HT1080 (cell line): ENCODE measurements around the gene ZNF649. TPM values are rescaled to one million over a fixed set of nuclear protein-coding genes. Genes with fewer than 3 reads are reported as not detected.
A peak's percentile ranks its signal among the peaks of the same experiment; 100 is the strongest.
"Not testable (repeated sequence)": the region's sequence is repeated elsewhere in the genome, so short reads cannot be mapped to it uniquely, and the experiment has no call there.

Source experiments
- DNase-seq: peaks from one replicate; pipeline ENCODE4 v3.0.0-alpha.2; 2015; ENCODE audit warnings: low read depth
- polyA plus RNA-seq, 2 experiments: library from polyadenylated mRNA; depleted of rRNA; stranded (reverse); fragments of >200 nt; gene quantifications; 2 replicates each; pipeline ENCODE4 v1.2.3, GENCODE V29; 2015
- total RNA-seq: library from RNA; depleted of rRNA; stranded (reverse); fragments of >200 nt; shearing (Covaris generic); gene quantifications from 2 replicates; pipeline ENCODE4 v1.2.3, GENCODE V29; 2014; rRNA removed

The ZNF649 gene
- 5.5 and 7.4 TPM in 2 replicates for total RNA-seq
- polyA plus RNA-seq (2015; cell fraction: cytosol; rRNA removed): 2.5 TPM in 2 replicates
- polyA plus RNA-seq (2015; cell fraction: nucleus; rRNA removed): 6.1 and 9.3 TPM in 2 replicates

DNA sequence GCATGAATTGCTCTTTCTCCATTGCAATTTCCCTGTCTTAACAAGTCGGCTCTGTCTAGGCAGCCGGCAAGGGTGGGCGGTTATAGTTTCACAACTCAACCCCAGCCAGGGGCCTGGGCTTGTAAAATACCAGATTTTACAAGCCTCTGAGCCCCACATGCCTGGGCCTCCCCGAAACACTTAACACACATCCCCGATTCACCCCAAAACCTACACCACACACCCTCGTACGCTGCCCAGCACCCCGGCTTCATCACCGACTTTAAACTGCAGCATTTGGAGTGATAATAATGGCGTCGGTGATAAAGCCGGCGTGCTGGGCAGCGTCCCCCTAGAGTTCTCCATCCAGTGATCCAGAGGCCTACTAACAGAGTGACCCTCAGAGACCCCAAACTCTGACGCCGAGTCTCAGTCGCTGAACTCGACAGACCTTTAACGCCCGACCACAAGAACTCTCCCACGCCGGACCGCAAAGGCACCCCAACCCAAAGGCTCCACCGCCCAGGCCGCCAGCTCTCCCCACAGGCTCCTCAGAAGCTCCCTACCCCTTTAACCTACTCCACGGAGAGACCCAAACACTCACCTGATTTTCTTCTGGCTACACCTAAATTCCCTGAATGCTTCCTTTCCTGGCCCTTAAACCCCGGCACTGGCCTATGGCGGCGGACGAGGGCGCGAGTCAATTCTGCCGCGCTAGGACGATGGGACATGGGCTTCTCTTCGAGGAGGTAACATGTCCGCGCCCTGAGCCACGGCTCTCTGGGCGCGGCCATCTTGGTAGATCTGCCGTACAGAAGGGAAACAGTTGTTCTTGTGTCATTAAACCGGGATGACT, at the start of gene ZNF649:
Gene ZNF649 (minus strand): TSS at position 687 of the 835 bp plus-strand sequence. CDS start 4,910 bp downstream, outside the sequence.
- DNase-seq: peak; percentile 74

DNA sequence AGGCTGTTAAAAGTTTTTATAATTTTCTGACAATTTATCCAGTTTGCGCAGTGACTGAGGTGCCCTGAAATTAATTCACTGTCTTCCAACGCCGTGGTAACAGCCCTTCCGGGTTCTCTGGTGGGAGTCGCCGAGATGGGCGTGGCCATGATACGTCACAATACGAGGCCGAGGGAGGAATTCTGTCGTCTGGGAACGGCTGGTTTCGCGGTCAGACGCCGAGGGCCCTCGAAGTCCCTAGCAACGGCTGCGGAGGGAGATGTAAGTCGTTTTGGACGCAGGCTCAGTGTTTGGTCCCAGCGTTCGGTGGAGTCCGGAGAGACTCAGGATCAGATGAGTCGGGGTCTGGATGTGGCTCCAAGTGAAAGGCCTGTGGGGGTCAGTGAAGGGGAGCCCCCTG, 44.2 kb upstream of the ZNF649 start:
- DNase-seq: no peak

- no peak for DNase-seq
Observed at GRCh38 chr19:51946602-51947001, 41.8 kb upstream of the ZNF649 start.

- no peak for DNase-seq
Observed at GRCh38 chr19:51944798-51945552, 40.2 kb upstream of the ZNF649 start.

- no peak for DNase-seq
Observed at GRCh38 chr19:51938936-51939335, 34.1 kb upstream of the ZNF649 start.

DNA sequence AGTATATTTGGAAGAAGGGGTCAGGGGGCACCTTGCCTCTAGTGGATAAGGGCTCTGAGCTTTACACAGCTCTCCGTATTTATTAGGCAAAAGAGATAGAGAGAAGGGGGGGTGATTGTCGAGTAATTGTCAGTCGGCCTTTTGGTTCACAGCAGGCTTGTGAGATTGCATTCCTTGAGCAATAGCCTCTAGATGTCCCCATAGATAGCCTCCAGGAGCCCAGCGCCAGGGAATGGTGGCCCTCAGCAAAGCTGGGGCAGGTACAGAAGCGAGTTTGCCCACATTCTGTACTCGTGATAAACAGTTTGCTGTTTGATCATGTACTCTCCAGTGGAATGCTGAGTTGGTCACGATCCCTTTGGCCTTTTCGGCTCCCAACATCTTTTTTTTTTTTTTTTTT, 27.1 kb upstream of the ZNF649 start:
- no peak for DNase-seq

- no peak for DNase-seq
Observed at GRCh38 chr19:51927859-51928258, 23.0 kb upstream of the ZNF649 start.

DNA sequence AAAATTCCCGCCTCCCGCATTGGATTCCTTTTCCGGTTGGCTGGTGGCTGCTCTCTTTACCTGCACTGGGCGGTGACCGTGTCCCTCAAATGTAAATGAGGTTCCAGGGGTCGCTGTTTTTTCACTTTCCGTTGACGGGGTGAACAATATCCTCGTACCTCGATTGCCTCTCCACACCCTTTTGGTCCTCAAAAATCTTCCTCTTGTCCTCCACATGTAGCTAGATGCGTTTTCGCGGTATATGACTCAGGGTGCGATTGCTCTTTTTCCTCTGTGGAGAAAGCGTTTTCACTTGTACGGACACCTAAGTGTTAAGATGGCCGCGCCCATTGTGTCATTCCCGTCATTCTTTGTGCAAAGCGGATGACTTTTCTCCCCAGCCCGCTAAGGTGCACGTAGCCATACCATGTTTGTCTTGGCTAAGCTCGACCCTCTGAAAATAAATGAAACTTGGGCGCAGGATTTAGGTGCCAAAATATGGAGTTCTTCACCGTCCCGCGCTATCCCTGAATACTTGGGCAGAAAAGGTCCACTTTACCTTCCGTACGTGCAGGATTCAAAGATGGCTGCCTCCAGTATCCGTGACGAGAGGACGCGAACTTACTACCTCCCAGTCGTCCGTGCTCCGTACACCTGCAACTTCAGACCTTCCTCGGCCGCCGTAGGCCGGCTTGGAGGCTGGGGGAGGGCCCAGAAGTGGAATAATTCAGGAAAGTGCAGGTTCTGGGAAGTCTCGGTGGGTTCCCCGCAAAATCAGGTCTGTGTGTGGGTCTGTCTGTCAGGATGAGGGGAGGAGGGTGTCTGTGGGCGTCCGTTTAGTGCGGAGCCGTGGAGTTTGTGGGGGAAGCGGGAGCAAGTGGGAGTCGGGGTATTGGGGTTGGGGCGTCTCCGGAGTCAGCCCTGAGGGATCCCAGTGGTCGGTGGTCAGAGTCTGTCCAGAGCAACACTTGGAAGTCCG, 22.2 kb upstream of the ZNF649 start, which contains the start of gene ZNF613:
Gene ZNF613 (plus strand): TSS at position 689 of the 958 bp plus-strand sequence. CDS start 8,749 bp downstream, outside the sequence.
- peak; percentile 83 for DNase-seq

GRCh38 chr19:51926426-51926783, 21.6 kb upstream of the ZNF649 start:
- no peak for DNase-seq

- no peak for DNase-seq
Observed at GRCh38 chr19:51921949-51922348, 17.1 kb upstream of the ZNF649 start.

DNA sequence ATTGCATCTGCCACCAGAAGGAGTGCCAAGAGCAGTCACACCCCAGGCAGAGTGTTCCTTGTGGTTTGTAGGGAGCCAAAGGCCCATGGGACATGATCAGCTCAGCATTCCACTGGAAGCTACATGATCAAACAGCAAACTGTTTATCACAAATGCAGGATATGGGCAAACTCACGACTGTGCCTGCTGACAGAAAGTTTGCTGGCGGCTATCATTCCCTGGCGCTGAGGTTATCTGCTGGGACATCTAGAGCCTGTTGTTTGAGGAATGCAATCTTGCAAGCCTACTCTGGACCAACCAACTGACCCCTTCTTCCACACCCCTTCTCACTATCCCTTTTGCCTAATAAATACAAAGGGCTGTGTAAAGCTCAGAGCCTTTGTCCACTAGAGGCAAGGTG, 14.8 kb upstream of the ZNF649 start:
- no peak for DNase-seq

GRCh38 chr19:51916167-51916566, 11.3 kb upstream of the ZNF649 start:
- DNase-seq: no peak

DNA sequence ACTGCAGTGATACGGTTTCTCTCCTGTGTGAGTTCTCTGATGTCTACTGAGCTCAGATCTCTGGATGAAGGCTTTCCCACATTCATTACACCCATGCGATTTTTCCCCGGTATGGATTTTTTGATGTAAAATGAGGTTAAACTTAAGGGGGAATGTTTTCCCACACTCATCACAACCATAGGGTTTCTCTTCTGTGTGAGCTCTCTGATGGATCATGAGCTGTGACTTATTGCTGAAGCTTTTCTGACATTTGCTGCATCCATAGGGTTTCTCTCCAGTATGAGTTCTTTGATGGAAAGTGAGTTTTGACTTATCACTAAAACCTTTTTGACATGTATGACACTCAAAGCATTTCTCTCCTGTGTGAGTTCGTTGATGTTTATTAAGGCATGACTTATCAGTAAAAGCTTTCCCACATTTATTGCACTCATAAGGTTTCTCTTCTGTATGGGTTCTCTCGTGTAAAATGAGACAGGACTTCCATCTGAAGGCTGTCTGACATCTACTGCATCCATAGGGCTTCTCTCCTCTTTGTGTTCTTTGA, 10.6 kb upstream of the ZNF649 start:
- DNase-seq: no peak

DNA sequence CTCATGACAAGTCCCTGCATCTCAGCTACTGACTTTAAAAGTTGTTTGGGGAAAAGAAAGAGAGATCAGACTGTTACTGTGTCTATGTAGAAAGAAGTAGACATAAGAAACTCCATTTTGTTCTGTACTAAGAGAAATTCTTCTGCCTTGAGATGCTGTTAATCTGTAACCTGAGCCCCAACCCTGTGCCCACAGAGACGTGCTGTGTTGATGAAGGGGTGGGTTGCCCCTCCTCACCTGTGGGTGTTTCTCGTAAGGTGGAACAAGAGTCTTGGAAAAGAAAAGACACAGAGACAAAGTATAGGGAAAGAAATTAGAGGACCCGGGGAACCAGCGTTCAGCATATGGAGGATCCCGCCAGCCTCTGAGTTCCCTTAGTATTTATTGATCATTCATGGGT, 3.2 kb upstream of the ZNF649 start:
- DNase-seq: not testable (repeated sequence)

GRCh38 chr19:51906108-51906507, 1.3 kb upstream of the ZNF649 start:
- not testable (repeated sequence) for DNase-seq

GRCh38 chr19:51905639-51906038, 822 bp upstream of the ZNF649 start:
- not testable (repeated sequence) for DNase-seq

- DNase-seq: no peak
Observed at GRCh38 chr19:51905206-51905605, 389 bp upstream of the ZNF649 start.

DNA sequence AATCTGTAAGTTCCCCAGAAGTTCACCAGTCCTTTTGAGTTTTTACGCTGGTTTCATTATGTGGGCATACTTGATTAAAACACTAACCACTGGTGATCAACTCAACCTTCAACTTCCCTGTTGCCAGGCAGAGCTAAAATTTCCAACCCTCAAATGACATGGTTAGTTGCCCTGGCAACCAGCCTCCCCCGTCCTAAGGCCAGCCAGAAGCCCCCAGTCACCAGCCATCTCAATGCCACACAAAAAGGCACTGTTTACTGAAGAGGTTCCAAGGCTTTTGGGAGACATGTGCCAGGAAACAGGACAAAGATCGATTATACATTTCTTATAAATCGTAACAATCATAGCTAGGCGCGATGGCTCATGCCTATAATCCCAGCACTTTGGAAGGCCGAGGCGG, 1.6 kb downstream of the ZNF649 start:
- no peak for DNase-seq

DNA sequence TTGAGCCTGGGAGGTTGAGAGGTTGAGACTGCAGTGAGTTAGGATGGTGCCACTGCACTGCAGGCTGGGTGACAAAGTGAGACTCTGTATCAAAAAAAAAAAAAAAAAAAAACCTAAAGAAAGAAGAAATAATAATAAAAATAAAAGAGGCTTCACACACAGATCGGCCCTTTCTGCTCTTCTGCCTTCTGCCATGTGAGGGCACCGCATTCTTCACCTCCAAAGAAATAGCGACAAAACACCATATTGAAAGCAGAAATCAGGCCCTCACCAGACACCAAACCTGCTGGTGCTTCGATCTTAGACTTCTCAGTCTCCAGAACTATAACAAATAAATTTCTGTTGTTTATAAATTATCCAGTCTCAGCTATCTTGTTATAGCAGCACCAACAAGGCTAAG, 3.0 kb downstream of the ZNF649 start:
- no peak for DNase-seq

DNA sequence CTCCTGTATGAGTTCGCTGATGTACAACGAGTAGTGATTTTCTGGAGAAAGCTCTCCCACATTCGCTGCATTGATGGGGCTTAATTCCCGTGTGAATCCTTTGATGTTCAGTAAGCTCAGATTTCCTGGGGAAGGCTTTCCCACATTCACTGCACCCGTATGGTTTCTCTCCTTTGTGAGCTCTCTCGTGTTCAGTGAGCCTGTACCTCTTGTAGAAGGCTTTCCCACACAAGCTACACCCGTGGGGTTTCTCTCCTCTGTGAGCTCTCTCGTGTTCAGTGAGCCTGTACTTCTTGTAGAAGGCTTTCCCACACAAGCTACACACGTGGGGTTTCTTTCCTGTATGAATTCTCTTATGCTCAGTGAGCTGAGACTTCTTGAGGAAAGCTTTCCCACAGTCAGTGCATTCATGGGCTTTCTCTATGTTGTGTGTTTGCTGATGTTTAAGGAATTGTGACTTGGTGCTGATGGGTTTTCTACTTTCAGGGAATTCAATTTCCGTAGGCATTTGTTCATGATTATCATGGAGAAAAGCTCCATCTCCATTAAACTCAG, 13.5 kb downstream of the ZNF649 start:
- no peak for DNase-seq
